Kidney epithelial cell (primary cell): ENCODE data around the gene IFNK. TPM values are rescaled to one million over a fixed set of nuclear protein-coding genes. Genes with fewer than 3 reads are reported as not detected.

Experiments used
- DNase-seq: peaks from one replicate; pipeline ENCODE4 v3.0.0-alpha.2; 2010; ENCODE audit warnings: low read depth
- H3K27me3 ChIP-seq: 2 replicates; pipeline ENCODE4 v1.6.0; 2011; ENCODE audit warnings: low read length; ENCODE audit not compliant: control insufficient read depth, insufficient read depth
- H3K36me3 ChIP-seq: 2 replicates; pipeline ENCODE4 v1.5.1; 2011; ENCODE audit warnings: low read length; ENCODE audit not compliant: control insufficient read depth, insufficient read depth
- H3K4me3 ChIP-seq: 2 replicates; pipeline ENCODE4 v1.5.1; 2011; ENCODE audit warnings: low read depth, mild to moderate bottlenecking, control low read depth, low read length
- total RNA-seq: library from RNA; depleted of rRNA; stranded (reverse); fragments of >200 nt; gene quantifications from 2 replicates; pipeline ENCODE4 v1.2.3, GENCODE V29; 2015
- TF ChIP-seq, protein P1 (sequence below): IDR thresholded peaks from 2 replicates; pipeline ENCODE4 v1.5.1; 2011; ENCODE audit warnings: mild to moderate bottlenecking, moderate library complexity, low read length, control low read depth, inconsistent platforms; ENCODE audit not compliant: insufficient read depth, poor library complexity, severe bottlenecking

Gene IFNK
- total RNA-seq, 1 donor from 2014 or later: not detected

DNA sequence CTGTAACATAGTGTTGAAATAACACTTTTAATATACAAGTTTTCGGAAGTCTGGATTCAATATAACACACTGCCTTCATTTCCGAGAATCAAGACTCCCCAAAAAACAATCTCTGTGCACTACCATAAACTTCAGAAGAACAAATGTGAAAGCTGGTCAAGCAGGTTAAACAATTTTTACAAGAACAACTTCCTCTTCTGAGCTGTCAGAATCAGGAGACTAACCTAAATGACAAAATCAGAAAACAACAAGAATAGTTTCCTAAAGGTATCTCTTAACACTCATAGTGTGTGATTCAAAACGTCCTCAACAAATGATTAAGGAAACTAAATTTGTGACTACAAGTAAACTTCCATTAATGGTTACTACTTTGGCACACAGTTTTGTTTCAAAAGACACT is 37.6 kb downstream of the IFNK start:
- Histone ChIP-seq H3K36me3 (no peaks in the 10 kb centered on the region), H3K27me3 (no peaks in the 10 kb centered on the region), H3K4me3 (no peak overlapping the region)
- DNase-seq: no peak
- TF ChIP-seq, protein P1, sequence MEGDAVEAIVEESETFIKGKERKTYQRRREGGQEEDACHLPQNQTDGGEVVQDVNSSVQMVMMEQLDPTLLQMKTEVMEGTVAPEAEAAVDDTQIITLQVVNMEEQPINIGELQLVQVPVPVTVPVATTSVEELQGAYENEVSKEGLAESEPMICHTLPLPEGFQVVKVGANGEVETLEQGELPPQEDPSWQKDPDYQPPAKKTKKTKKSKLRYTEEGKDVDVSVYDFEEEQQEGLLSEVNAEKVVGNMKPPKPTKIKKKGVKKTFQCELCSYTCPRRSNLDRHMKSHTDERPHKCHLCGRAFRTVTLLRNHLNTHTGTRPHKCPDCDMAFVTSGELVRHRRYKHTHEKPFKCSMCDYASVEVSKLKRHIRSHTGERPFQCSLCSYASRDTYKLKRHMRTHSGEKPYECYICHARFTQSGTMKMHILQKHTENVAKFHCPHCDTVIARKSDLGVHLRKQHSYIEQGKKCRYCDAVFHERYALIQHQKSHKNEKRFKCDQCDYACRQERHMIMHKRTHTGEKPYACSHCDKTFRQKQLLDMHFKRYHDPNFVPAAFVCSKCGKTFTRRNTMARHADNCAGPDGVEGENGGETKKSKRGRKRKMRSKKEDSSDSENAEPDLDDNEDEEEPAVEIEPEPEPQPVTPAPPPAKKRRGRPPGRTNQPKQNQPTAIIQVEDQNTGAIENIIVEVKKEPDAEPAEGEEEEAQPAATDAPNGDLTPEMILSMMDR: no peak

DNA sequence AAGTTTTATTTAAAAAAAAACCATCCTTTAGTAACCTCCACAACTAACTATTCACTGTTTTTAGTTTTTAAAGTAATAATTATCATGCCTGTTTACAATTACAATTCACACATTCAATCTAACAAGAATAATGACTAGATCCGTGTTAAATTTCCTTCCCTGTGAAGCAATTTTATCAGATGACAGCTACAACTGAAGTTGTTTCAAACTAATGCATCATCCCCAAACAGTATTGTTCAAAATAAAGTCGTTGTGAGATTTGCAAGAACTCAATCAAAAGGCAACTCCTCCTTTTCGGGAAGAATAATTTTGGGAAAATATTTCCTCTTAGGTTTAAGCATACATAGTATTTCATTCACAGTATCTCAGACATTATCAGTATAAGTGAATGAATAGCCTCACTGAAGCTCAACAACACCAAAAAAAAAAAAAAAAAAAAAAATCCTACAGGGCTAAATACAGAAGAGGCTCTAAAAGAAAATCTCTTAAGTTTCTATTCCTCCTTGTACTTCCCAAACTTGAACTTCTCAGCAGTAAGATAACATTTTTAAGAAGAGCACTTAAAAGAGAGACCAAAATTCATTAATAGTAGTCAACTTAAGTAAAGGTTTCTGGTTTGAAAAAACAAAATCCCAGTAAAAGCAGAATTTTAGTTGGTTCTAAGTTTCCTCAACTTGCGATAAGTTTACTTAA is 39.8 kb downstream of the IFNK start:
- Histone ChIP-seq H3K4me3 (no peak overlapping the region), H3K27me3 (no peaks in the 10 kb centered on the region), H3K36me3 (no peaks in the 10 kb centered on the region)
- no peak for DNase-seq
- TF ChIP-seq, protein P1: no peak

DNA sequence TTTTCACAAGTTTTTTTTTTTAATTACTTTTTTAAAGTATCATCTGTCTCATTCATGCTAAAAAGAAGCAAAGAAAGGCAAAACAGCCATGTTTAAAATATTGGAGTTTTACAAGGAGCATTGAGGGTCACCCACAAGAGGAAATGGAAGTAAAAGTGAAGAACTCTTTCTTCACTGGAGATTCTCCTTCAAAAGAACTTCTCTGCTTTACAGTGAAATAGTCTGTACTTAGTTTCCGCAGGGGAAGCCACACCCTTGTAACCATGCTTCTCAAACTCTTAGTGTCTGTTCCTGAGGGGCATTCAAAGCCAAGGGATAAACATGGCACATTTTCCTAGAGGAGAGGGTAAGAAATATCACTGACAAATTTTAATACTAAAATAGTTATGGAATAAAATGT is 40.6 kb downstream of the IFNK start:
- H3K4me3 ChIP-seq: no peak overlapping the region
- no peak for DNase-seq
- TF ChIP-seq, protein P1: no peak
- H3K36me3 ChIP-seq: no peaks in the 10 kb centered on the region
- H3K27me3 ChIP-seq: no peaks in the 10 kb centered on the region

DNA sequence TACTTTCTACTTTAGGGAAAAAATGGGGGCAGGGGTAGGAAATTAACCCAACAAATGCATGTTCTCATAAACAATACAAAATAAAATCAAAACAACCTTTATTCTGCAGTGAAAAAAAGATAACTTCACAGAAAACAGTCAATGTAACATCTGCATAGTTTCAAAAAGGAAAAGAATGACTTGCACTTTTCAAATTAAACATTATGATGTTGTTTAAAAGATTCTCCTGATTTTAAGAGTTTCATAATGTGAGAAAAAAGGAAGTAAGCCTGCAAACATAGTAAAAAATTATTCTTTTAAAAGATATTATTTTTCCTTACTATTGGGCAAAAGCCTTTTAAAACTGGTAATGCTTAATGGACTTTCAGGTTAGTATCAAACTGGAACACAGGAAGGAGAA is 41.6 kb downstream of the IFNK start:
- H3K4me3 ChIP-seq: no peak overlapping the region
- H3K36me3 ChIP-seq: no peaks in the 10 kb centered on the region
- DNase-seq: no peak
- TF ChIP-seq, protein P1: no peak
- H3K27me3 ChIP-seq: no peaks in the 10 kb centered on the region

DNA sequence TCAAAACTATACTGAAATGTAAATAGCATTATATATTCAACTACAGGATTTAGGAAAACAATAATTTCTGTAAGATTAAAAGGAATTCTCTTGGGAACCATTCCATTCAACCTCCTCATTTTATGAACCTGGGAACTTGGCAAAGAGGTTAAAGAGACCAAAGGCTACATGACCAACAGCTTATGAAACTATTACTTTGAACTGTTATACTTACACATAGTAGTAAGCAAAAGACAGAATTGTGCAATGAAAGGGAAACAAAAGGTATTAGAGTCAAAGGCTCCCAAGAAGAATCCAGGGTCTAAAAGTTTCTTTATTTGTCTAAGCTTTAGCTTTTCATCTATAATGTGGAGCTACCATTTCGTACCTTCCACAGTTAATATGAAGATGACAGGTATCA is 42.0 kb downstream of the IFNK start:
- Histone ChIP-seq H3K27me3 (no peaks in the 10 kb centered on the region), H3K36me3 (no peaks in the 10 kb centered on the region), H3K4me3 (no peak overlapping the region)
- TF ChIP-seq, protein P1: no peak
- DNase-seq: no peak

DNA sequence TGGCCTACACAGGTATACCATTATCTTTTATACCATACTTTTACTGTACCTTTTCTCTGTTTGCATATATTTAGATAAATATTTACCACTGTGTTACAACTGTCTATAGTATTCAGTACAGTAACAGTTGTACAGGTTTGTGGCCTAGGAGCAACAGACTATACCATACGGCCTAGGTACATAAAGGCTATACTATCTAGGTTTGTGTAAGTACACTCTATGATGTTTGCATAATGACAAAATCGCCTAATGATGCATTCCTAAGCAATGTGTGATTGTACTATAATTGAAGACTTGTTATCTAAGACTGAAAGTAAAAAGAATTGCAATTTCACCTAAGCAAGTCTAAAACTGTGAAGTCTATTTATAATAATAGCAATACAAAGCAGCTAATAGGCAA is 45.3 kb downstream of the IFNK start:
- no peak overlapping the region for H3K4me3 ChIP-seq
- no peak for DNase-seq
- H3K36me3 ChIP-seq: no peaks in the 10 kb centered on the region
- TF ChIP-seq, protein P1: no peak
- no peaks in the 10 kb centered on the region for H3K27me3 ChIP-seq
